Sigmoid colon (tissue), 7 donors: ENCODE data around the gene BAD. TPM values are rescaled to one million over a fixed set of nuclear protein-coding genes. Genes with fewer than 3 reads are reported as not detected.
A peak's percentile ranks its signal among the peaks of the same experiment; 100 is the strongest.

ENCODE experiments used
- DNase-seq: peaks from one replicate; pipeline ENCODE4 v3.0.0-alpha.2; 2019
- H3K27ac ChIP-seq, 4 donors: fragments of 200-600 bp; sonication (generic); one replicate each; pipeline ENCODE4 v1.5.1; 2016 to 2019; ENCODE audit warnings: mild to moderate bottlenecking in 1 of 4
- H3K27me3 ChIP-seq, 3 donors: fragments of 200-600 bp; sonication (generic); one replicate each; pipeline ENCODE4 v1.5.1; 2019; ENCODE audit warnings: mild to moderate bottlenecking in 1 of 3
- H3K36me3 ChIP-seq, 4 donors: fragments of 200-600 bp; sonication (generic); one replicate each; pipeline ENCODE4 v1.5.1; 2016 to 2019
- H3K4me1 ChIP-seq, 4 donors: fragments of 200-600 bp; sonication (generic); one replicate each; pipeline ENCODE4 v1.5.1; 2017 to 2019
- H3K4me3 ChIP-seq, 4 donors: fragments of 200-600 bp; sonication (generic); one replicate each; pipeline ENCODE4 v1.5.1; 2017 to 2019; ENCODE audit warnings: mild to moderate bottlenecking in 2 of 4, moderate library complexity in 1 of 4
- H3K9me3 ChIP-seq, 4 donors: fragments of 200-600 bp in 3 of 4; sonication (generic) in 3 of 4; one replicate each; pipeline versions ENCODE4 v1.5.1 to v1.6.1; 2013 to 2019
- CTCF ChIP-seq, 4 experiments: fragments of 450-650 bp in 3 of 4; fragments of 200-600 bp in 1 of 4; IDR thresholded peaks; one replicate each; pipeline ENCODE4 v1.5.1; 2016 to 2019; ENCODE audit warnings: antibody characterized with exemption in 4 of 4, mild to moderate bottlenecking in 3 of 4, moderate library complexity in 2 of 4
- EP300 ChIP-seq, 4 donors: sonication (generic); formaldehyde crosslinking; IDR thresholded peaks; one replicate each; pipeline ENCODE4 v1.6.1; 2017; ENCODE audit warnings: antibody characterized with exemption in 4 of 4
- POLR2A ChIP-seq, 2 donors: fragments of 450-650 bp; IDR thresholded peaks; one replicate each; pipeline ENCODE4 v1.6.1; 2016; ENCODE audit warnings: antibody characterized with exemption in 2 of 2, mild to moderate bottlenecking in 2 of 2, moderate library complexity in 2 of 2
- POLR2AphosphoS5 ChIP-seq, 4 donors: sonication (generic); formaldehyde crosslinking; IDR thresholded peaks; one replicate each; pipeline ENCODE4 v1.6.1; 2017; ENCODE audit warnings: antibody characterized with exemption in 4 of 4
- WGBS, 2 donors: extraction: QIAGEN DNeasy Blood & Tissue Kit; methylation state at CpG; one replicate each; pipeline ENCODE4 v1.1.7; 2013; 5-methylcytosine and 5-hydroxymethylcytosine counted together
- intact Hi-C: fragments of 100-400 bp; cut with DNase I; formaldehyde crosslinking; loops from one replicate; pipeline ENCODE4 v1.15.1; 2023
- polyA plus RNA-seq, 3 donors: library from polyadenylated mRNA; stranded (reverse); fragments of 200-250 nt; gene quantifications; one replicate each; pipeline ENCODE4 v1.2.3, GENCODE V29; 2013
- total RNA-seq, 4 donors: library from RNA; depleted of rRNA; stranded (reverse); fragments of >200 nt; gene quantifications; one replicate each; pipeline ENCODE4 v1.1.0, GENCODE V29; 2016
- donor health status: healthy with polysubstance abuse.
- donor health status: Bipolar disorder and iron deficiency.
- donor health status: healthy.

BAD gene
- total and polyA plus RNA-seq, 7 donors: 95.3 to 264 (median 127) TPM

GRCh38 chr11:64238999-64239398 lies 45.5 kb downstream of the BAD start:
- TF ChIP-seq CTCF (IDR thresholded peaks at IDR 0.05): no peak
- no peak for TF ChIP-seq POLR2AphosphoS5 (IDR thresholded peaks at IDR 0.05)
- no peak for TF ChIP-seq EP300 (IDR thresholded peaks at IDR 0.05)
- TF ChIP-seq POLR2A (IDR thresholded peaks at IDR 0.05): no peak
- WGBS, 2 donors: 81 to 83% methylated on average over 5 of the region's 5 CpGs
- H3K4me3 ChIP-seq: no peak overlapping the region
- no peaks in the 10 kb centered on the region for H3K27me3 ChIP-seq
- H3K36me3 ChIP-seq: peaks cover 0 to 40% (median 4%) of the 10 kb centered on the region in 4 donors
- peak overlapping the region in 3 of 4 donors; percentile 96 to 99 (median 99) for H3K27ac ChIP-seq
- intact Hi-C loops: no loop called here
- no peak for DNase-seq
- no peaks in the 10 kb centered on the region for H3K9me3 ChIP-seq
- H3K4me1 ChIP-seq: peaks cover 0 to 49% (median 38%) of the 10 kb centered on the region in 4 donors

- WGBS, 2 donors: 36 to 80% methylated on average over 9 of the region's 9 CpGs
- no peaks in the 10 kb centered on the region for H3K27me3 ChIP-seq
- no peaks in the 10 kb centered on the region for H3K9me3 ChIP-seq
- intact Hi-C loops: no loop called here
- TF ChIP-seq CTCF (IDR thresholded peaks at IDR 0.05): no peak
- no peak for TF ChIP-seq POLR2AphosphoS5 (IDR thresholded peaks at IDR 0.05)
- TF ChIP-seq POLR2A (IDR thresholded peaks at IDR 0.05): no peak
- no peak for TF ChIP-seq EP300 (IDR thresholded peaks at IDR 0.05)
- no peak overlapping the region for H3K27ac ChIP-seq
- no peak overlapping the region for H3K4me3 ChIP-seq
- peaks cover 0 to 32% (median 2%) of the 10 kb centered on the region in 4 donors for H3K36me3 ChIP-seq
- DNase-seq: no peak
- H3K4me1 ChIP-seq: peaks cover 0 to 50% (median 45%) of the 10 kb centered on the region in 4 donors
These were observed 46.4 kb downstream of the BAD start for GRCh38 chr11:64238076-64238475.

- Histone ChIP-seq H3K27me3 (no peaks in the 10 kb centered on the region), H3K4me3 (no peak overlapping the region), H3K9me3 (no peaks in the 10 kb centered on the region), H3K36me3 (peaks cover 0 to 31% (median 2%) of the 10 kb centered on the region in 4 donors), H3K4me1 (peaks cover 0 to 47% (median 41%) of the 10 kb centered on the region in 4 donors), H3K27ac (no peak overlapping the region)
- DNase-seq: no peak
- 22 to 66% methylated on average over 12 of the region's 12 CpGs for WGBS, 2 donors
- TF ChIP-seq POLR2A (IDR thresholded peaks at IDR 0.05) (peak in 1 of 2 donors; percentile 10), EP300 (IDR thresholded peaks at IDR 0.05) (no peak)
- intact Hi-C loops: no loop called here
These were observed 46.9 kb downstream of the BAD start for GRCh38 chr11:64237484-64237951.

- 72 to 88% methylated on average over 12 of the region's 12 CpGs for WGBS, 2 donors
- intact Hi-C loops: no loop called here
- no peaks in the 10 kb centered on the region for H3K9me3 ChIP-seq
- DNase-seq: no peak
- no peak for TF ChIP-seq EP300 (IDR thresholded peaks at IDR 0.05)
- no peak for TF ChIP-seq POLR2A (IDR thresholded peaks at IDR 0.05)
- no peak for TF ChIP-seq CTCF (IDR thresholded peaks at IDR 0.05)
- TF ChIP-seq POLR2AphosphoS5 (IDR thresholded peaks at IDR 0.05): no peak
- no peaks in the 10 kb centered on the region for H3K27me3 ChIP-seq
- peak overlapping the region; percentile 66 to 88 (median 80) for H3K4me3 ChIP-seq
- peak overlapping the region; percentile 88 to 93 (median 91) for H3K27ac ChIP-seq
- peaks cover 0 to 57% (median 41%) of the 10 kb centered on the region in 4 donors for H3K4me1 ChIP-seq
- H3K36me3 ChIP-seq: peaks cover 0 to 31% (median 2%) of the 10 kb centered on the region in 4 donors
These were observed 48.9 kb downstream of the BAD start for GRCh38 chr11:64235437-64236161.

- no peak for DNase-seq
These were observed 49.7 kb downstream of the BAD start for GRCh38 chr11:64234647-64235379.

More at GRCh38 chr11:64234647-64235379, 49.7 kb downstream of the BAD start:
- TF ChIP-seq POLR2A (IDR thresholded peaks at IDR 0.05) (no peak), POLR2AphosphoS5 (IDR thresholded peaks at IDR 0.05) (peak in 3 of 4 donors; percentile 15 to 64 (median 58))
- Histone ChIP-seq H3K27ac (peak overlapping the region; percentile 88 to 93 (median 91)), H3K27me3 (no peaks in the 10 kb centered on the region), H3K4me1 (peaks cover 0 to 53% (median 36%) of the 10 kb centered on the region in 4 donors), H3K9me3 (no peaks in the 10 kb centered on the region), H3K4me3 (peak overlapping the region; percentile 66 to 88 (median 80)), H3K36me3 (peaks cover 0 to 31% (median 2%) of the 10 kb centered on the region in 4 donors)
- 1% methylated on average over 80 of the region's 80 CpGs for WGBS, 2 donors
- intact Hi-C loops: no loop called here
